A172 (cell line): Measurements from ENCODE around the gene TICRR. TPM values are rescaled to one million over a fixed set of nuclear protein-coding genes. Genes with fewer than 3 reads are reported as not detected.
"Not testable (repeated sequence)": the region's sequence is repeated elsewhere in the genome, so short reads cannot be mapped to it uniquely, and the experiment has no call there.

ENCODE experiments used
- DNase-seq: peaks from one replicate; pipeline ENCODE4 v3.0.0-alpha.2; 2015; ENCODE audit warnings: low spot score
- total RNA-seq: library from RNA; depleted of rRNA; stranded (reverse); fragments of >200 nt; shearing (Covaris generic); gene quantifications from 2 replicates; pipeline ENCODE4 v1.2.3, GENCODE V29; 2014; rRNA removed

Gene TICRR
- total RNA-seq = 6.4 and 7.0 TPM in 2 replicates

- peak; percentile 99 for DNase-seq
Observed at GRCh38 chr15:89575146-89575655, at the start of gene TICRR. Gene TICRR (plus strand): TSS chr15:89575469. CDS start chr15:89575587, 118 bp downstream.

- DNase-seq = no peak
Observed at GRCh38 chr15:89526181-89526580, 49.1 kb upstream of the TICRR start.

- DNase-seq = no peak
Observed at GRCh38 chr15:89526601-89527441, 48.4 kb upstream of the TICRR start.

- no peak for DNase-seq
Observed at GRCh38 chr15:89528757-89529352, 46.4 kb upstream of the TICRR start.

- no peak for DNase-seq
Observed at GRCh38 chr15:89530976-89531375, 44.3 kb upstream of the TICRR start.

- DNase-seq = peak; percentile 7
Observed at GRCh38 chr15:89531796-89532537, 43.3 kb upstream of the TICRR start.

- DNase-seq = peak; percentile 18
Observed at GRCh38 chr15:89533861-89534544, 41.3 kb upstream of the TICRR start.

GRCh38 chr15:89539027-89539426 is 36.2 kb upstream of the TICRR start:
- no peak for DNase-seq

- no peak for DNase-seq
Observed at GRCh38 chr15:89542369-89542768, 32.9 kb upstream of the TICRR start.

GRCh38 chr15:89543389-89543788 is 31.9 kb upstream of the TICRR start:
- no peak for DNase-seq

GRCh38 chr15:89549138-89549537 is 26.1 kb upstream of the TICRR start:
- DNase-seq = not testable (repeated sequence)

GRCh38 chr15:89550427-89550826 is 24.8 kb upstream of the TICRR start:
- no peak for DNase-seq

GRCh38 chr15:89551550-89551949 is 23.7 kb upstream of the TICRR start:
- DNase-seq = no peak

- DNase-seq = no peak
Observed at GRCh38 chr15:89553632-89554031, 21.6 kb upstream of the TICRR start.

GRCh38 chr15:89554247-89554646 is 21.0 kb upstream of the TICRR start:
- no peak for DNase-seq

GRCh38 chr15:89555768-89556167 is 19.5 kb upstream of the TICRR start:
- DNase-seq = no peak

- peak; percentile 65 for DNase-seq
Observed at GRCh38 chr15:89556413-89557262, 18.6 kb upstream of the TICRR start.

- no peak for DNase-seq
Observed at GRCh38 chr15:89559769-89560264, 15.5 kb upstream of the TICRR start.

GRCh38 chr15:89566181-89566580 is 9.1 kb upstream of the TICRR start:
- no peak for DNase-seq

GRCh38 chr15:89566621-89567294 is 8.5 kb upstream of the TICRR start:
- DNase-seq = no peak
